Activated CD4-positive, alpha-beta memory T cell treated with anti-CD3 and anti-CD28 coated beads, Interleukin-2, amount 10 ng/mL, durations not matched to agents 7 days and 5 days (primary cell): Measurements from ENCODE around the gene GPRC5A. TPM values are rescaled to one million over a fixed set of nuclear protein-coding genes. Genes with fewer than 3 reads are reported as not detected.
"Not testable (repeated sequence)": the region's sequence is repeated elsewhere in the genome, so short reads cannot be mapped to it uniquely, and the experiment has no call there.

Experiments
- CTCF ChIA-PET: fragments of 350-600 bp; sonication (Branson Sonifier 250); formaldehyde crosslinking; loops from one replicate; lab custom pipeline; 2021; ENCODE audit warnings: antibody characterized with exemption, inconsistent platforms; lab: Charles Lee
- POLR2A ChIA-PET: fragments of 350-600 bp; sonication (Branson Sonifier 250); formaldehyde crosslinking; loops from one replicate; lab custom pipeline; 2021; ENCODE audit warnings: antibody characterized with exemption; lab: Charles Lee
- DNase-seq: peaks from one replicate; pipeline ENCODE4 v3.0.0-alpha.2; 2020
- H3K27ac Mint-ChIP-seq: one replicate; pipeline ENCODE4 v1.8.0; 2021; ENCODE audit warnings: mild to moderate bottlenecking, mixed read lengths
- H3K27me3 Mint-ChIP-seq: one replicate; pipeline ENCODE4 v1.8.0; 2021; ENCODE audit warnings: mixed read lengths
- H3K36me3 Mint-ChIP-seq: one replicate; pipeline ENCODE4 v1.8.0; 2021; ENCODE audit warnings: low read depth, mixed read lengths
- H3K4me1 Mint-ChIP-seq: one replicate; pipeline ENCODE4 v1.8.0; 2021; ENCODE audit warnings: mixed read lengths
- H3K4me3 Mint-ChIP-seq: one replicate; pipeline ENCODE4 v1.8.0; 2021; ENCODE audit warnings: mild to moderate bottlenecking, mixed read lengths
- H3K9me3 Mint-ChIP-seq: one replicate; pipeline ENCODE4 v1.8.0; 2021; ENCODE audit warnings: mixed read lengths
- total RNA-seq, 2 experiments: library from RNA; stranded (reverse); gene quantifications; one replicate each; pipeline ENCODE4 v1.2.3, GENCODE V29; 2021

GPRC5A gene
- total RNA-seq, 2 experiments from 2014 or later = 0.03 to 0.05 TPM

DNA sequence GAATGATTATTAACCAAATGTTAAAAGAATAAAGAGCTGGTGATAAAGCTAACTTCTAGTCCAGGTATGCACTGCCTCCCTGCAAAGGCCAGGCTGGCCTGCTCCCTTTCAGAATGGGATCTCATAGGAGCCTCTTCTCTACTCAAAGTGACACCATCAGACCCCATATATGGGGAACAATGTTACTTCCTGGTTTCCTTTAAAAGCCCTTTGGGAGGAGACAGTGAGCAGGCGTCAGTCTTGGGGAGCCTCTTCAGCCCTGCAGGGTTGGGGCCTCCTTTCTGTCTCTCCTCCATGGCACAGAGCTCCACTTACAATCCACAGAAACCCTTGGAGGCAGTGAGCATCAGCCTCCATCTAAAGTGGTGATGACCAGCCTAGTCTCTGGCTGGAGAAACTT lies 17.3 kb upstream of the GPRC5A start:
- no peaks in the 10 kb centered on the region for H3K36me3 Mint-ChIP-seq
- no peak for DNase-seq
- H3K4me1 Mint-ChIP-seq = no peaks in the 10 kb centered on the region
- H3K27me3 Mint-ChIP-seq = no peaks in the 10 kb centered on the region
- ChIA-PET CTCF (interaction anchor here (1.5 kb wide), 1 partner anchor 37 kb away, joined by 3 read pairs; no protein-coding TSS in a partner anchor), POLR2A (no interaction called here)
- H3K4me3 Mint-ChIP-seq = no peak overlapping the region
- no peaks in the 10 kb centered on the region for H3K9me3 Mint-ChIP-seq
- H3K27ac Mint-ChIP-seq = no peak overlapping the region

GRCh38 chr12:12875301-12875700 lies 16.1 kb upstream of the GPRC5A start:
- CTCF ChIA-PET, H3K4me3 Mint-ChIP-seq, H3K9me3 Mint-ChIP-seq, H3K27me3 Mint-ChIP-seq, H3K4me1 Mint-ChIP-seq, POLR2A ChIA-PET, H3K36me3 Mint-ChIP-seq, H3K27ac Mint-ChIP-seq, DNase-seq: not testable (repeated sequence)

DNA sequence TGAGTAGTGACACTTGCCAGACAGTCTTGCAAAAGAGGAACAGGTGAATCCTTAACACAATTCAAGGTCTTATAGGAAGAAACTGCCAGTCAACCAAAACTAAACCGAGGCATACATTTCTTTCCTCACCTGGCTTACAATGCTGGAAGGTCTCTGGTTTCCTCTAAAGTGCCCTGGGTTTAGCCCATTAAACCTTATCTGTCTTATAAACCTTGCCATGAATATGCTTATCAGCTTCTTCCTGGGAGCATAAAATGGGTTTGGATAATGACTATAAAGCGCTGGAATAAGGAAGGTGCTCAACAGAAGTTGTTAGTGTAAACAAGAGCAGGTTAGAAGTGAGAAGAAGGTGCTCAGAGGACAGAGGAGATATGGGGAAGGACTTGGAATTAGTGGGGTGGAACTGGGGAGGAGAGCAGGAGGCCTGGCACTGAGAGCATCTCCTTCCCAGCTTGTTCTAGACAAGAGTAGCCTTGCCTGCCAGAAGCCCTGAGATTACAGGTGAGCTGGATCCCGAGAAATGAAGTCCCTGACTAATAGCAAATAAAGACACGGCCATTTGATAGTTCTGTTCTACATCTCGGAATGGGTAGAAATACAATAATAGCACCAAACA lies 14.1 kb upstream of the GPRC5A start:
- Mint-ChIP-seq H3K27ac (no peak overlapping the region), H3K36me3 (no peaks in the 10 kb centered on the region), H3K27me3 (no peaks in the 10 kb centered on the region), H3K4me3 (no peak overlapping the region), H3K9me3 (no peaks in the 10 kb centered on the region), H3K4me1 (peaks cover 18% of the 10 kb centered on the region)
- CTCF ChIA-PET = interaction anchor here (1.0 kb wide), 1 partner anchor 90 kb away, joined by 3 read pairs; no protein-coding TSS in a partner anchor
- POLR2A ChIA-PET = no interaction called here
- DNase-seq = no peak

GRCh38 chr12:12877781-12878455 lies 13.4 kb upstream of the GPRC5A start:
- Mint-ChIP-seq H3K27ac (no peak overlapping the region), H3K4me3 (no peak overlapping the region), H3K36me3 (no peaks in the 10 kb centered on the region), H3K4me1 (peaks cover 24% of the 10 kb centered on the region), H3K9me3 (no peaks in the 10 kb centered on the region), H3K27me3 (no peaks in the 10 kb centered on the region)
- ChIA-PET POLR2A (no interaction called here), CTCF (interaction anchor here (1.0 kb wide), 1 partner anchor 90 kb away, joined by 3 read pairs; no protein-coding TSS in a partner anchor)
- DNase-seq = no peak

DNA sequence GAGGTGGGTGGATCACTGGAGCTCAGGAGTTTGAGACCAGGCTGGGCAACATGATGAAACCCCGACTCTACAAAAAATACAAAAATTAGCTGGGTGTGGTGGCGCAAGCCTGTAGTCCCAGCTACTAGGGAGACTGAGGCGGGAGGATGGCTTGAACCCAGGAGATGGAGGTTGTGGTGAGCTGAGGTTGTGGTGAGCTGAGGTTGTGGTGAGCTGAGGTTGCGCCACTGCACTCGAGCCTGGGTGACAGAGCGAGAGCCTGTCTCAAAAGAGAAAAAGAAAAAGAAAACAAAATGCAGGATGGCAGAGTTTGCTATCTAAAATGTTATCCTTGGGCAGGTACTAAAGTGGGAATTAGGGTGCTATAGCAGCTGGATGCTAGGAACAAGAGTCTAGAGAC lies 10.8 kb upstream of the GPRC5A start:
- Mint-ChIP-seq H3K27me3 (peaks cover 9% of the 10 kb centered on the region), H3K9me3 (no peaks in the 10 kb centered on the region), H3K27ac (peak overlapping the region; percentile 55), H3K4me1 (peaks cover 30% of the 10 kb centered on the region), H3K36me3 (no peaks in the 10 kb centered on the region), H3K4me3 (peak overlapping the region; percentile 15)
- ChIA-PET POLR2A (interaction anchor here (0.6 to 1.3 kb wide), 2 partner anchors 10 to 180 kb away, joined by 3 read pairs; partner anchors contain the start of gene GPRC5A), CTCF (interaction anchor here (0.7 to 2.1 kb wide), 4 partner anchors 10 to 44 kb away, joined by 3 to 7 read pairs (median 6); partner anchors contain the start of gene GPRC5A)
- DNase-seq = peak; percentile 57

DNA sequence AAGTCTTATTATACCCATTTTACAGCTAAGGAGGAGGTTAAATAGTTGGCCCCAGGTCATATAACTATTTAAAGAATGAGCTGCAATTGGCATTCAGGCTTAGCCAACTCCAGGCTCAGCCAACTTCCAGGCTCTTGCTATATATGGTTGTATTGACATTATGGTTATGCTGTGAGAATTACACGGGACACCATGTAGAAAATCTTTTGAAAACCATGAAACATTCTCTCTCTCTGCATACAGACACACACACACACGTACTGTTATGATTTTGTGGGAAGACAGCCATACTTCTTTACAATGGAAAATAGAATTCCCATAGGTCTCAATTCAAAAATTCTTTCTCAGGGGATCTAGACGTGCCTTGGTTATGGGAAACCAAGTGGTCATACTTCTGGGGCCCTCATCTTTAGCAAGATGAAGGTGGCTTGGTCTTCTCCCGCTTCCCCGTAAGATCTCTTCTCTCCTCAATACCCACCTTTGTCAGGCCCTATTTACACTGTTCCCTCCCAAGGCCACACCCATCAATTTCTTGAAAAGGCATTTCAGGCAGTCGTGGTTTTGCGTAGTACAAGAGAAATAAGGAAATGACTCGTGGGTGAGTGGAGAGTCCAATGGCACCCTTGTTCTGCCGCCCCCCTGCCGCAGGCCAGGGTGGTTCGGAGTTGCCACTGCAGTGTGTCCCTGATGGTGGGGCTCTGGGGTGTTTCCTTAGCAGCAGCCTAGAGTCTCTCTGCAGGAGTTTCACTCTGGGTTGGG lies 10.0 kb upstream of the GPRC5A start:
- ChIA-PET POLR2A (interaction anchor here (1.3 kb wide), 1 partner anchor 10 kb away, joined by 3 read pairs; the partner anchor contains the start of gene GPRC5A), CTCF (interaction anchor here (0.7 to 2.1 kb wide), 4 partner anchors 9 to 685 kb away, joined by 3 to 7 read pairs (median 6); partner anchors contain the start of gene GPRC5A)
- Mint-ChIP-seq H3K27ac (no peak overlapping the region), H3K9me3 (no peaks in the 10 kb centered on the region), H3K4me1 (peaks cover 30% of the 10 kb centered on the region), H3K27me3 (peaks cover 12% of the 10 kb centered on the region), H3K4me3 (no peak overlapping the region), H3K36me3 (no peaks in the 10 kb centered on the region)
- peak; percentile 25 for DNase-seq

GRCh38 chr12:12882288-12882687 lies 9.1 kb upstream of the GPRC5A start:
- H3K4me3 Mint-ChIP-seq = no peak overlapping the region
- H3K27ac Mint-ChIP-seq = no peak overlapping the region
- H3K4me1 Mint-ChIP-seq = peaks cover 30% of the 10 kb centered on the region
- ChIA-PET CTCF (no interaction called here), POLR2A (no interaction called here)
- no peaks in the 10 kb centered on the region for H3K36me3 Mint-ChIP-seq
- no peaks in the 10 kb centered on the region for H3K9me3 Mint-ChIP-seq
- no peak for DNase-seq
- H3K27me3 Mint-ChIP-seq = peaks cover 14% of the 10 kb centered on the region

GRCh38 chr12:12883369-12884001 lies 7.9 kb upstream of the GPRC5A start:
- no peaks in the 10 kb centered on the region for H3K9me3 Mint-ChIP-seq
- no peak for DNase-seq
- no peak overlapping the region for H3K27ac Mint-ChIP-seq
- no peaks in the 10 kb centered on the region for H3K36me3 Mint-ChIP-seq
- POLR2A ChIA-PET = no interaction called here
- CTCF ChIA-PET = no interaction called here
- H3K27me3 Mint-ChIP-seq = peaks cover 22% of the 10 kb centered on the region
- H3K4me1 Mint-ChIP-seq = peaks cover 30% of the 10 kb centered on the region
- no peak overlapping the region for H3K4me3 Mint-ChIP-seq

DNA sequence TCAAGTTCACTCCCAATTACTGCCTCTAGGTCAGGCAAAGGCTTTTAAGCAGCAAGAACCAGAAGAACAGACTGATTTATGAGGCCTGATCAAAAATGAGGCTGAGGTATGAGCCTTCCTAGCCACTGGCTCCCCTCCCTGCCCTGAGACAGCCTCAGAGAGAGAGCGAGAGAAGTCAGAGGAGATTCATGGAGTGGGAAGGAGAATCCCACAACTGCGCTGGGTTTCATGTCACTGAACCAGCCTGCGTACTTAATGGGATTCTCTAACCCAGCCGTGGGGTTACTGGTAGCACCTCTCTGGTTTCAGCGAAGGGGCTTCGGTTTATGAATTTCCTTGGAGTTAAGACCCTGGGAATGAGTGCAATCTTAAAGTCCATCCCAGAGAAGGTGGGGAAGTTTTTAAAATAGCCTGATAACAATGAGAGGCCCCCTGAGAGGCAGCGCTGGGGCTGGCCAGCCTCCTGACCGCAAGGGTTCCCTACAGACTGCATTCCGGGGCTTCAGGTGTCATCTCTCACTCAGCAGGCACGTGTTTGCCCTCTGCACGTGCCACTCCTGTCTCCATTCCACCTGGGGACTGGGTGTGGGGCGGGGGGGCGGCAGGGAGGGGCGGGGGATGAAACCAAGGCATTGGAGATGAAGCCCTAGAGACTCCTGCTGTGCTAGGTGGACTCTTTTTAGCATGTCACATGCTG lies 6.1 kb upstream of the GPRC5A start:
- Mint-ChIP-seq H3K4me1 (peaks cover 31% of the 10 kb centered on the region), H3K9me3 (no peaks in the 10 kb centered on the region), H3K4me3 (no peak overlapping the region), H3K27ac (no peak overlapping the region), H3K36me3 (no peaks in the 10 kb centered on the region), H3K27me3 (peaks cover 36% of the 10 kb centered on the region)
- POLR2A ChIA-PET = no interaction called here
- DNase-seq = no peak
- CTCF ChIA-PET = no interaction called here

- Mint-ChIP-seq H3K27me3 (peaks cover 54% of the 10 kb centered on the region), H3K4me3 (no peak overlapping the region), H3K27ac (no peak overlapping the region), H3K36me3 (no peaks in the 10 kb centered on the region), H3K4me1 (peaks cover 23% of the 10 kb centered on the region), H3K9me3 (no peaks in the 10 kb centered on the region)
- POLR2A ChIA-PET = no interaction called here
- DNase-seq = no peak
- CTCF ChIA-PET = no interaction called here
These were observed 3.9 kb upstream of the GPRC5A start for GRCh38 chr12:12887471-12887870.

DNA sequence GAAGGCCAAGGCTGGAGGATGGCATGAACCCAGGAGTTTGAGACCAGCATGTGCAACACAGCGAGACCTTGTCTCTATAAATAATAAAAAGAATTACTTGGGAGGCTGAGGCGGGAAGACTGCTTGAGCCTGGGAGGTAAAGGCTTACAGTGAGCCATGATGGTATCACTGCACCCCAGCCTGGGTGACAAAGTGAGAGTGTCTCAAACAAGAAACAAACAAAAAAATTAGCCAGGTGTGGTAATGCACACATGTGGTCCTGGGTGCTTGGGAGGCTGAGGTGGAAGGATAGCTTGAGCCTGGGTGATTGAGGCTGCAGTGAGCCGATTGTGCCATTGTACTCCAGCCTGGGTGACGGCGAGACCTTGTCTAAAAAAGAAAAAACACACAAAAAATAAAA lies 1.7 kb upstream of the GPRC5A start:
- POLR2A ChIA-PET = no interaction called here
- H3K27ac Mint-ChIP-seq = no peak overlapping the region
- H3K27me3 Mint-ChIP-seq = peaks cover 60% of the 10 kb centered on the region
- DNase-seq = no peak
- peaks cover 13% of the 10 kb centered on the region for H3K4me1 Mint-ChIP-seq
- no peaks in the 10 kb centered on the region for H3K9me3 Mint-ChIP-seq
- CTCF ChIA-PET = interaction anchor here (1.8 kb wide), 1 partner anchor 9 kb away, joined by 7 read pairs; no protein-coding TSS in a partner anchor
- no peak overlapping the region for H3K4me3 Mint-ChIP-seq
- H3K36me3 Mint-ChIP-seq = no peaks in the 10 kb centered on the region

DNA sequence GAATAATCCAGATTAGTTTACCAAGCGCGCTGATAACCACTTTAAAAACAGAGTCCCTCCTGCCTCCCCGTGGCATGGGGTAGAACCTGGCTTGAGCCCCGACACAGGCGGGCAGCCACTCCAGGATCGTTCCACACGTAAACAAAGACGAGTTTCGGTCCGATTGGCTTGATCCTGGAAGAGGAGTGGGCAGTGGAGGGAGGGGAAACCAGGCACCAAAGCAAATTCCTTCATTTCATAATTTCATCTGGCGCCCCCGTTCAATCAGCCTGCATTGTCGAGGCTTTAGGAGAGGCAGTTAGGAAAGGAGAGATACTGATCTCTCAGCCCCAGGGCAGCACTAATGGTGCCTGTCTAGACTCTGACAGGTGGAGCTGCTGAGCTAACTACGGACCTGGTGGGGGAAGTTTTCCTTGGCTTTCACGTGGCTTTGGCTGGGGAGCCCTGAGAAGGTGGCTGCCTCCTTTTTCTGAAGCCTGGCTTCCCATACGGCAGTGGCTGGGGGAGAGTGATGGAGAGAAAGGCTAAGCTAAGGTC lies 751 bp upstream of the GPRC5A start:
- H3K4me1 Mint-ChIP-seq = peaks cover 13% of the 10 kb centered on the region
- H3K27me3 Mint-ChIP-seq = peaks cover 57% of the 10 kb centered on the region
- H3K9me3 Mint-ChIP-seq = no peaks in the 10 kb centered on the region
- CTCF ChIA-PET = interaction anchor here (0.7 to 2.0 kb wide), 9 partner anchors 9 to 365 kb away, joined by 3 to 10 read pairs (median 4); no protein-coding TSS in a partner anchor
- POLR2A ChIA-PET = interaction anchor here (0.7 kb wide), 1 partner anchor 10 kb away, joined by 3 read pairs; no protein-coding TSS in a partner anchor
- DNase-seq = no peak
- H3K36me3 Mint-ChIP-seq = no peaks in the 10 kb centered on the region
- H3K4me3 Mint-ChIP-seq = peak overlapping the region; percentile 66
- no peak overlapping the region for H3K27ac Mint-ChIP-seq
